ENCODE results near the gene LIMS2. TPM values are rescaled to one million over a fixed set of nuclear protein-coding genes. Genes with fewer than 3 reads are reported as not detected.
A peak's percentile ranks its signal among the peaks of the same experiment; 100 is the strongest.

Gene LIMS2
- total RNA-seq, 4 donors from 2014 or later: 86.1 to 111 (median 98.1) TPM

DNA sequence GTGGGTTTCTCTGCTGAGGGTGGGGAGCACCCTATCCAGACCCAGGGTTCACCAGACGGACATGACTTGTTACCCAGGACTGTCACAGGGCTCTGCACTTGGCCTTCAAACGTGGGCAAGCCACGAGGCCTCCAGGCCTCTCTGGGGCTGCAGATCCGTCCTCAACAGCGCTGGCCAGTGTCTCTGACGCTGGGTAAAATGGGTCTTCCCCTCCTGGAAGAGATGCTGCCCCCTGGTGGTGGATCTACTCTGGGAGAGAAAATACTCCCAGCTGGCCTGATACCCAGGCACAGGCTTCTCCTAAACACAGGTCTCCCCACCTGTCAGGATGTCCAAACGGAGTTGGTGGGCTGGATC lies 25.7 kb downstream of the LIMS2 start:
- 7 to 8% methylated on average over 3 to 7 of the region's 7 CpGs for WGBS, 2 donors
- Histone ChIP-seq H3K27ac (peak overlapping the region; percentile 75 to 92 (median 86)), H3K4me3 (peak overlapping the region in 2 of 4 donors; percentile 7 to 27), H3K4me1 (peaks cover 0 to 84% (median 40%) of the 10 kb centered on the region in 4 donors), H3K27me3 (no peaks in the 10 kb centered on the region), H3K36me3 (peaks cover 0 to 8% (median 0%) of the 10 kb centered on the region in 3 donors), H3K9me3 (no peaks in the 10 kb centered on the region)
- TF ChIP-seq, protein P1, sequence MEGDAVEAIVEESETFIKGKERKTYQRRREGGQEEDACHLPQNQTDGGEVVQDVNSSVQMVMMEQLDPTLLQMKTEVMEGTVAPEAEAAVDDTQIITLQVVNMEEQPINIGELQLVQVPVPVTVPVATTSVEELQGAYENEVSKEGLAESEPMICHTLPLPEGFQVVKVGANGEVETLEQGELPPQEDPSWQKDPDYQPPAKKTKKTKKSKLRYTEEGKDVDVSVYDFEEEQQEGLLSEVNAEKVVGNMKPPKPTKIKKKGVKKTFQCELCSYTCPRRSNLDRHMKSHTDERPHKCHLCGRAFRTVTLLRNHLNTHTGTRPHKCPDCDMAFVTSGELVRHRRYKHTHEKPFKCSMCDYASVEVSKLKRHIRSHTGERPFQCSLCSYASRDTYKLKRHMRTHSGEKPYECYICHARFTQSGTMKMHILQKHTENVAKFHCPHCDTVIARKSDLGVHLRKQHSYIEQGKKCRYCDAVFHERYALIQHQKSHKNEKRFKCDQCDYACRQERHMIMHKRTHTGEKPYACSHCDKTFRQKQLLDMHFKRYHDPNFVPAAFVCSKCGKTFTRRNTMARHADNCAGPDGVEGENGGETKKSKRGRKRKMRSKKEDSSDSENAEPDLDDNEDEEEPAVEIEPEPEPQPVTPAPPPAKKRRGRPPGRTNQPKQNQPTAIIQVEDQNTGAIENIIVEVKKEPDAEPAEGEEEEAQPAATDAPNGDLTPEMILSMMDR (IDR thresholded peaks at IDR 0.05): peak; percentile 80 to 87 (median 82)
- TF ChIP-seq POLR2A (IDR thresholded peaks at IDR 0.05) (no peak), EP300 (IDR thresholded peaks at IDR 0.05) (peak in 1 of 2 donors; percentile 37)
- peak; percentile 50 to 91 for DNase-seq (ENCODE audit: low spot score in 2 of 2)

DNA sequence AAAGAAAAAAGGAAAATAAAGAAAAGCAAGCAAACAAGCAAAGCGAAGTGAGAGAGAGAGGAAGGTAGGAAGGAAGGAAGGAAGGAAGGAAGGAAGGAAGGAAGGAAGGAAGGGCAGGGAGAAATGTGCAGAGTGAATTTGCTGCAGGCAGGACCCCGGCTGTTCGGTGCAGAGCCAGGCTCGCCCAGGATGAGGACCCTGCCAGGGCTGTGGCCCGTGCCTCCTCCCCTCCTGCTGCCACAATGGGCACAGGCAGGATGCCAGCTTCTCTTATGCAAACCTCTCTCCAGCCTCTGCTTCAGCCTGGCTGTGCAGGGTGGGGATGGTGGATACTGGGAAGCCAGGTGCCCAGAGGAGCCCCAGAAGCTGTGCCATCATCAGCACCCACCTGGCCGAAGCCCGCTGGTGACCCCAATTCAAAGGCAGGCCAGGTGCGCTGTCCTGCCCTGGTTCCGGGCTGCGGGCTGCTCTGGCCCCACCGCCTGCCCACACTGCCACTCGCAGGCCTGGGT lies 26.2 kb downstream of the LIMS2 start:
- H3K4me3 ChIP-seq: peak overlapping the region in 2 of 4 donors; percentile 7 to 27
- H3K27me3 ChIP-seq: no peaks in the 10 kb centered on the region
- H3K36me3 ChIP-seq: peaks cover 0 to 3% (median 0%) of the 10 kb centered on the region in 3 donors
- peaks cover 0 to 89% (median 40%) of the 10 kb centered on the region in 4 donors for H3K4me1 ChIP-seq
- peak overlapping the region; percentile 75 to 92 (median 86) for H3K27ac ChIP-seq
- no peaks in the 10 kb centered on the region for H3K9me3 ChIP-seq
- TF ChIP-seq POLR2A (IDR thresholded peaks at IDR 0.05) (no peak), EP300 (IDR thresholded peaks at IDR 0.05) (no peak)
- TF ChIP-seq, protein P1 (IDR thresholded peaks at IDR 0.05): no peak
- no peak for DNase-seq (ENCODE audit: low spot score in 2 of 2)
- WGBS, 2 donors: 31 to 53% methylated on average over 5 to 8 of the region's 12 CpGs

DNA sequence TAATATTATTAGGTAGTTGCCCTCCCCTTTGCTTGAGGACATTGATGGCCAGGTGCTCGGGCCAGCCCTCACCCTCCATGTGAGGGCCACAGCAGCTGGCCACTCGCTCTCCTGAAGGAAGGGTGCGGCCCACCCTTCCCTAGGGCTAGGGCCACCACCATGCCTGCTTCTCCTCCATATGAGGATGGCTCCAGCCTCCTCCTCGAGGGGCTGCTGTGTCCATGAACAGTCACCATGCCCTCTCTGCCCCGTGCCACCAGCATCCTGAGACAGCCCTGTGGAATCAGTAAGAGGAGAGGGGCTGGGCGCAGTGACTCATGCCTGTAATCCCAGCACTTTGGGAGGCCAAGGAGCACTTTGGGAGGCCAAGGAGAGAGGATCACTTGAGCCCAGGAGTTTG lies 27.0 kb downstream of the LIMS2 start:
- DNase-seq (ENCODE audit: low spot score in 2 of 2): no peak
- no peaks in the 10 kb centered on the region for H3K36me3 ChIP-seq
- H3K27ac ChIP-seq: peak overlapping the region; percentile 41 to 92 (median 81)
- H3K27me3 ChIP-seq: no peaks in the 10 kb centered on the region
- WGBS, 2 donors: 71 to 79% methylated on average over 6 of the region's 6 CpGs
- H3K4me1 ChIP-seq: peaks cover 0 to 96% (median 40%) of the 10 kb centered on the region in 4 donors
- H3K9me3 ChIP-seq: no peaks in the 10 kb centered on the region
- H3K4me3 ChIP-seq: peak overlapping the region in 1 of 4 donors; percentile 23
- TF ChIP-seq, protein P1 (IDR thresholded peaks at IDR 0.05): no peak
- TF ChIP-seq POLR2A (IDR thresholded peaks at IDR 0.05): no peak

DNA sequence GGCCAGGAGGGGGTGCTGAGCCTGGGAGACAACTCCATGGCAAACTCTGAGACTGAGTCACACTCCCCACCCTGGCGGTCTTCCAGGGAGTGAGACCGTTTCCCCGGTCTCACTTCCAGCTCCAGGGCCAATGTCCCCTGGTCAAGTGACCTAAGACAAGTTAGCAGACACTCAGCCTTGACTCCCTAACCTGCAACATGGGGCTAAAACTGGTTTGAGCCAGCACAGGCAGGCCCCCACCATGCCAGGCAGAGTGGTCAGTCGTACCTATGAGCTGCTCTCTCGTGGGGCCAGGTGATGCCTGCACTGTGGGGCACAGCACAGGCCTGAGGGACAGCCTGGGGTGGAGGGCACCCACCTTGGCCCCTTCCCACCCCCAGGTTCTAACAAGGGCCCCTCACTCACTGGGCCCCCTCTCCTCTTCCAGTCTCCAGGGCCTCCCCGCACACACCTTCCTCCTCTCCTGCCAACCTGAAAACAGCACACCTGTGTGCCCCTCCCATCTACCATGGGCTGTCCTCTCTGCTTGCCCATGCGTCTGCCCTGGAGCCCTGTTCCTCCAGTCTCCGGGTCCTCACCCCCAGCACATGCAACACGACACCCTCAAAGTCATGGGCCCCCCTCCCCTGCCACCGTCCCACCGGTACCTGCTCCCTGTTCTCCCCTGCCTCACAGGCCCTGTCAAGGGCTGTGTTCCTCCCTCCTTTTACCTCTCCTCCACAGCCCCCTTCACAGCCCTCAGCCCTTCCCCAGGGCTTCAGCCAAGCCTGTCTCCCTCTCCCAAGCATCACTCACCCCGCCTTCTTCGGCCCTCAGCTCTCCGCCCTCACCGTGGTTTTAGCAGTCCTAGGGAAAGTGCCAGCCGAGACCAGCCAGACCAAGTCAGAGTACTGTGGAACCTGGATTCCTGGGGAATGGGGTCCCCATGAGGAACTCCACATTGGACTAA lies 27.8 kb downstream of the LIMS2 start:
- DNase-seq (ENCODE audit: low spot score in 2 of 2): no peak
- no peak for TF ChIP-seq EP300 (IDR thresholded peaks at IDR 0.05)
- peak in 1 of 2 donors; percentile 5 for TF ChIP-seq POLR2A (IDR thresholded peaks at IDR 0.05)
- TF ChIP-seq, protein P1 (IDR thresholded peaks at IDR 0.05): no peak
- H3K27ac ChIP-seq: peak overlapping the region; percentile 68 to 92 (median 81)
- peaks cover 0 to 96% (median 36%) of the 10 kb centered on the region in 4 donors for H3K4me1 ChIP-seq
- peak overlapping the region in 1 of 4 donors; percentile 23 for H3K4me3 ChIP-seq
- H3K36me3 ChIP-seq: no peaks in the 10 kb centered on the region
- 55% methylated on average over 15 to 16 of the region's 16 CpGs for WGBS, 2 donors
- no peaks in the 10 kb centered on the region for H3K27me3 ChIP-seq
- no peaks in the 10 kb centered on the region for H3K9me3 ChIP-seq

Data from tibial nerve (tissue), 4 donors.